Activated naive CD4-positive, alpha-beta T cell treated with anti-CD3 and anti-CD28 coated beads, Interleukin-2, amount 50 U/mL, for 72 hours (primary cell): Measurements from ENCODE around the gene ADRM1. TPM values are rescaled to one million over a fixed set of nuclear protein-coding genes. Genes with fewer than 3 reads are reported as not detected.

ENCODE experiments used
- ATAC-seq, 2 donors: fragments of 150-1000 bp; cut with Tn5 transposase; 2 replicates each; pipeline ENCODE4 v1.10.0; 2021; ENCODE audit warnings: mild to moderate bottlenecking in 2 of 2, moderate library complexity in 2 of 2
- DNase-seq, 2 donors: peaks; one replicate each; pipeline ENCODE4 v3.0.0; 2021 to 2022; ENCODE audit warnings: low spot score in 2 of 2
- H3K27ac Mint-ChIP-seq, 2 donors: one replicate each; pipeline ENCODE4 v1.8.0; 2022; ENCODE audit warnings: mild to moderate bottlenecking in 2 of 2, mixed read lengths in 2 of 2
- H3K36me3 Mint-ChIP-seq, 2 donors: one replicate each; pipeline ENCODE4 v1.8.0; 2022; ENCODE audit warnings: mixed read lengths in 2 of 2
- H3K9me3 Mint-ChIP-seq, 2 donors: one replicate each; pipeline ENCODE4 v1.8.0; 2022; ENCODE audit warnings: mixed read lengths in 2 of 2
- total RNA-seq, 2 donors: library from RNA; stranded (reverse); gene quantifications; one replicate each; pipeline ENCODE4 v1.2.3, GENCODE V29; 2022

Gene ADRM1
- total RNA-seq, 2 donors from 2014 or later: 92.6 to 93.6 TPM

DNA sequence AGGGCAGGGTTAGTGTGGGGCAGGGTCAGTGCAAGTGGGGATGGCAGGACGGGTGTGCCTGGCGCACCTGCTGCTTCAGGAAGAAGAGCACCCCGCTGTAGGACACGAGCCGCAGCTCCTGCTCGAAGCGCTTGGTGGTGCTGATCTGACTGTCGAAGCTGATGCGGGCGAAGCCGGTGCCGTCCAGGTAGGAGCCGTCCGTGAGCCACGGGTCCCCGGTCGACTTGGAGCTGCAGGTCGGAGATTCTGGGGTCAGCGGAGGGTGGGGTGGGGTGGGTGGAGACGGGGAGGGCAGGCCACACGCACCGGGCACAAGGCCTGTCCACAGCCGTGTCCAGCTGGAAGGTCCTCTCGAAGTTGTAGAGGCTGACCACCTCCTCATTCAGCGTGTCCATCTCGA, 10.2 kb downstream of the ADRM1 start:
- ATAC-seq (no peak), DNase-seq (no peak)
- no peaks in the 10 kb centered on the region for H3K9me3 Mint-ChIP-seq
- H3K36me3 Mint-ChIP-seq: no peaks in the 10 kb centered on the region
- H3K27ac Mint-ChIP-seq: no peak overlapping the region

DNA sequence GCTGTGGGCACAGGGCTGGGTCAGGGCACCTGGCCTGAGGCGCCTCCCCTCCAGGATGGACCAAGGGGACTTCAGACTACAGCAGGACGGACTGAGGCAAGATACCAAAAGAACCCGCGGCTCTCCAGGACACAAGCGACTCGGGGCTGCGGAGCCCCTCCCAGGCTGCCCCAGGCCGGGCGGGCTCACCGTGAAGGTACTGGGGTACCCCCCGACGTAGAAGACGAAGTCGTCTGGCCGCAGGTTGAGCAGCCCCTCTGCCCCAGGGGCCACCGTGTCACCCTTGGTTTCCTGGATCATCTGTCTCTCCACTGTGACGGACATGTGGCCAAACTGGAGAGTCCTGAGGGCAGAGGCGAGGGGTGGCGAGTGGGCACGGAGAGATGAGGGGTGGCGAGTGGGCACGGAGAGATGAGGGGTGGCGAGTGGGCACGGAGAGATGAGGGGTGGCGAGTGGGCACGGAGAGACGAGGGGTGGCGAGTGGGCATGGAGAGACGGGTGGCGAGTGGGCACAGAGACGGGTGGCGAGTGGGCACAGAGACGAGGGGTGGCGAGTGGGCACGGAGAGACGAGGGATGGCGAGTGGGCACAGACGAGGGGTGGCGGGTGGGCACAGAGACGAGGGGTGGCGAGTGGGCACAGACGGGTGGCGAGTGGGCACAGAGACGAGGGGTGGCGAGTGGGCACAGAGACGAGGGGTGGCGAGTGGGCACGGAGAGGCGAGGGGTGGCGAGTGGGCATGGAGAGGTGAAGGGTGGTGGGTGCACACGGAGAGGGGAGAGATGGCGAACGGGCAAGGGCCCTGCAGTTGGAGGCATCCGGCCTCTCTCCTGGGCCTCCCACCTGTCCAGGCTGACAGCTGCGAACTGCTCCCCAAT, 10.9 kb downstream of the ADRM1 start:
- H3K36me3 Mint-ChIP-seq: no peaks in the 10 kb centered on the region
- ATAC-seq (no peak), DNase-seq (no peak)
- H3K27ac Mint-ChIP-seq: no peak overlapping the region
- H3K9me3 Mint-ChIP-seq: no peaks in the 10 kb centered on the region

- H3K36me3 Mint-ChIP-seq: no peaks in the 10 kb centered on the region
- no peak overlapping the region for H3K27ac Mint-ChIP-seq
- ATAC-seq (no peak), DNase-seq (no peak)
- no peaks in the 10 kb centered on the region for H3K9me3 Mint-ChIP-seq
Observed at GRCh38 chr20:62314339-62314638, 11.5 kb downstream of the ADRM1 start.

GRCh38 chr20:62314711-62315302, 12.0 kb downstream of the ADRM1 start:
- DNase-seq (no peak), ATAC-seq (no peak)
- H3K9me3 Mint-ChIP-seq: no peaks in the 10 kb centered on the region
- H3K27ac Mint-ChIP-seq: no peak overlapping the region
- H3K36me3 Mint-ChIP-seq: no peaks in the 10 kb centered on the region

- H3K9me3 Mint-ChIP-seq: no peaks in the 10 kb centered on the region
- DNase-seq (no peak), ATAC-seq (no peak)
- H3K27ac Mint-ChIP-seq: no peak overlapping the region
- no peaks in the 10 kb centered on the region for H3K36me3 Mint-ChIP-seq
Observed at GRCh38 chr20:62315773-62316172, 13.0 kb downstream of the ADRM1 start.

DNA sequence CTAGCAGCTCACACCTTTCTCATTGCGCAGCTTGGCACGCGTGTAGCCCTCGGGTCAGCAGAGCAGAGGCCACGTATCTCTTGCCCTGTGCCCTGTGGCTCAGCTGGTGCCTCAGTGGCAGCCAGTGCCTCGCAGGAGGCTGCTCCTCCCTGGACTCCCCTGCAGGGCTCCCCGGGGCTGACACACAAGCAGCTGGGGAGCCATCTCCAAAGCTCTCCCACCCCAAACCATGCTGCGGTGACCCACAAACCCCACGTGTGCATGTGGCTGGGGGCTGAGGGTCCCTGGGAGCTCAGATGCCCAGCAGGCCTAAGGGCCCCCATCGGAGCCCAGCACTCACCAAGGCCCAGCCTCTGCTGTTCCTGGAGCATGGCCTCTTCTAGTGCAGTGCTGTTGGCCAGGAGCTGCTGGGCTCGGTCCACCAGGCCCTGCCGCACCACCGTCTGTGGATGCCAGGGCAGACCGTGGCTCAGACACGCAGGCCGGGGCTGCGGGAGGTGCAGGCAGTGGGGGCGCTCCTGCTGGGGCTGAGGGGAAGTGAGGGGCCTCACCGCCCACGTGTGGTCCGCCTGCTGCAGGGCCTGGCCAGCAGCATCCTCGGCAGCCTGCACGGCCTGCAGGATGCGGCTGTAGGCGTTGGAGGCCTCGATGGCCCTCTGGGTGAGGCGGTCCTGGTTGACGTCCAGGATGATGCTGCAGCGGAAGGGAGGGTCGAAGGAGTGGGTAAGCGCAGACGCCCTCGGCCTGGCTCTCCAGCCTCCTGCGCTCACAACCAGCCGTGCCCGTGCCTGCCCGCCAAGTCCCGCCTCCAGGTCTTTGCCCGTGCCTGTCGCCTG, 13.8 kb downstream of the ADRM1 start:
- H3K9me3 Mint-ChIP-seq: no peaks in the 10 kb centered on the region
- DNase-seq (no peak), ATAC-seq (no peak)
- no peaks in the 10 kb centered on the region for H3K36me3 Mint-ChIP-seq
- no peak overlapping the region for H3K27ac Mint-ChIP-seq

DNA sequence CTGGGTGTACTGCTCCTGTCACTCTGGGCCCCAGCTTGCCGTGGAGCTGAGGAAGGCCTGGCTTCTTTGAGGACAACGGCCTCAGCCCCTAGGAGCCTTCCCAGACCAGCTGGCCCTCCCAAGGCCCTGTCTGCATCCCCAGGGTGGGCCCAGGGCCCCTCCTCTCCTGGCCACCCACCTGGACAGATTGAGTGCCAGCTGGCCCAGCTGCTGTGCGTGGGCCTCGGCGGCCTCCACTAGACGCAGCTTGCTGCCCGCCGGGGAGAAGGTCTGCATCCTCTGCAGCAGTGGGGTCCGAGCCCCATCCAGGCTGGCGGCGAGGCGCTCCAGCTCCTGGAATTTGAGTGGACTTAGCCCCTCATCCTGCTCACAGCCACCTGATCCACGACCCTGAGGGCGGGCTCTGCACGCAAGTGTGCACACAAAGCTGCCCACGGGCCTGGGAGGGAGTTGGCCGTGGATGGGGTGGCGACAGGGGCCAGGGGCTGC, 14.4 kb downstream of the ADRM1 start:
- Mint-ChIP-seq H3K36me3 (no peaks in the 10 kb centered on the region), H3K27ac (no peak overlapping the region), H3K9me3 (no peaks in the 10 kb centered on the region)
- ATAC-seq (no peak), DNase-seq (no peak)

- no peak overlapping the region for H3K27ac Mint-ChIP-seq
- ATAC-seq (peak; percentile 29 to 54), DNase-seq (no peak)
- no peaks in the 10 kb centered on the region for H3K9me3 Mint-ChIP-seq
- no peaks in the 10 kb centered on the region for H3K36me3 Mint-ChIP-seq
Observed at GRCh38 chr20:62318400-62319345, 15.9 kb downstream of the ADRM1 start.

- no peak for ATAC-seq
- H3K27ac Mint-ChIP-seq: no peak overlapping the region
Observed at GRCh38 chr20:62319346-62319909, 16.6 kb downstream of the ADRM1 start.

GRCh38 chr20:62320581-62321354, 18.0 kb downstream of the ADRM1 start:
- ATAC-seq: peak; percentile 25 to 28
- Mint-ChIP-seq H3K9me3 (no peaks in the 10 kb centered on the region), H3K36me3 (no peaks in the 10 kb centered on the region), H3K27ac (peak overlapping the region in 1 of 2 donors; percentile 41)
- no peak for DNase-seq

More at GRCh38 chr20:62319346-62319909, 16.6 kb downstream of the ADRM1 start:
- DNase-seq: no peak
- H3K9me3 Mint-ChIP-seq: no peaks in the 10 kb centered on the region
- H3K36me3 Mint-ChIP-seq: no peaks in the 10 kb centered on the region

GRCh38 chr20:62321521-62321948, 18.7 kb downstream of the ADRM1 start:
- Mint-ChIP-seq H3K36me3 (no peaks in the 10 kb centered on the region), H3K27ac (no peak overlapping the region), H3K9me3 (no peaks in the 10 kb centered on the region)
- ATAC-seq (peak in 1 of 2 donors; percentile 41), DNase-seq (no peak)

GRCh38 chr20:62321975-62322374, 19.2 kb downstream of the ADRM1 start:
- ATAC-seq (no peak), DNase-seq (no peak)
- Mint-ChIP-seq H3K36me3 (no peaks in the 10 kb centered on the region), H3K27ac (no peak overlapping the region), H3K9me3 (no peaks in the 10 kb centered on the region)

DNA sequence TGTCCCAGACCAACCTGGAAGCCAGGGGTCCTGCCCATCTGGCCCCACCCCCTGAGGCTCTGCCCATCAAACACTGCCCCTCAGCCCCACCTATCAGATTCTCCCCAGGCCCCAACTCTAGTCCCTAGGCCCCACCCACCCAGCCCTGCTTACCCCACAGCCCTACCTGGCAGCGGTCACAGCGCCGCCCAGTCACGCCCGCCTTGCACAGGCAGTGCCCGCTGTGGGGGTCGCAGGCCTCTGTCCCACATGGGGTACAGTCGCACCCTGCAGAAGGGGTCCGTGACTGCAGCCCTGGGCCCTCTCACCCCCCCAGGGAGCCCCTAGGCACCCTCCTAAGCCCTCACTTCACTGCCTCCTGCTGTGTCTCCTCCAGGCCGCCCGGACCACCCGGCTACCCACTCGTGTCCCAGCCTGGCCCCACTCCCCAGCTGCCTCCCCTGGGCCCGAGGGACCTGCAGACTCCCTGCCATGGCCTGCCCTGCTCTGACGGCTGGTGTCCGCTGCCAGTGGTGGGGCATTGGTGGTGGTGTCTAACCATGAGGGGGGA, 19.8 kb downstream of the ADRM1 start:
- no peak for DNase-seq
- Mint-ChIP-seq H3K36me3 (no peaks in the 10 kb centered on the region), H3K9me3 (no peaks in the 10 kb centered on the region), H3K27ac (no peak overlapping the region)
- no peak for ATAC-seq

- DNase-seq: no peak
- H3K36me3 Mint-ChIP-seq: no peaks in the 10 kb centered on the region
- ATAC-seq: no peak
- no peak overlapping the region for H3K27ac Mint-ChIP-seq
- no peaks in the 10 kb centered on the region for H3K9me3 Mint-ChIP-seq
Observed at GRCh38 chr20:62323146-62323979, 20.6 kb downstream of the ADRM1 start.
